ENCODE measurements around the gene RASL10B.

GRCh38 chr17:35774499-35774898, 43.1 kb downstream of the RASL10B start:
- TF ChIP-seq EZH2 (IDR thresholded peaks at IDR 0.05) (no peak), POLR2AphosphoS5 (IDR thresholded peaks at IDR 0.05; ENCODE audit: borderline replicate concordance, low read depth, low read length) (no peak), FOXP2 (optimal IDR thresholded peaks at IDR 0.05; ENCODE audit: control extremely low read depth, extremely low read length, insufficient read depth) (no peak)

Measured in SK-N-MC (cell line).